GM20000 (cell line): Measurements from ENCODE around the gene ABCA3.

Experiments
- DNase-seq: peaks from one replicate; pipeline ENCODE4 v3.0.0; 2012; ENCODE audit warnings: low spot score
- TF ChIP-seq, protein P1 (sequence below): IDR thresholded peaks from 2 replicates; pipeline ENCODE4 v1.5.1; 2012; ENCODE audit warnings: mild to moderate bottlenecking, control low read depth; ENCODE audit errors: extremely low read depth, missing control alignments

Gene ABCA3

DNA sequence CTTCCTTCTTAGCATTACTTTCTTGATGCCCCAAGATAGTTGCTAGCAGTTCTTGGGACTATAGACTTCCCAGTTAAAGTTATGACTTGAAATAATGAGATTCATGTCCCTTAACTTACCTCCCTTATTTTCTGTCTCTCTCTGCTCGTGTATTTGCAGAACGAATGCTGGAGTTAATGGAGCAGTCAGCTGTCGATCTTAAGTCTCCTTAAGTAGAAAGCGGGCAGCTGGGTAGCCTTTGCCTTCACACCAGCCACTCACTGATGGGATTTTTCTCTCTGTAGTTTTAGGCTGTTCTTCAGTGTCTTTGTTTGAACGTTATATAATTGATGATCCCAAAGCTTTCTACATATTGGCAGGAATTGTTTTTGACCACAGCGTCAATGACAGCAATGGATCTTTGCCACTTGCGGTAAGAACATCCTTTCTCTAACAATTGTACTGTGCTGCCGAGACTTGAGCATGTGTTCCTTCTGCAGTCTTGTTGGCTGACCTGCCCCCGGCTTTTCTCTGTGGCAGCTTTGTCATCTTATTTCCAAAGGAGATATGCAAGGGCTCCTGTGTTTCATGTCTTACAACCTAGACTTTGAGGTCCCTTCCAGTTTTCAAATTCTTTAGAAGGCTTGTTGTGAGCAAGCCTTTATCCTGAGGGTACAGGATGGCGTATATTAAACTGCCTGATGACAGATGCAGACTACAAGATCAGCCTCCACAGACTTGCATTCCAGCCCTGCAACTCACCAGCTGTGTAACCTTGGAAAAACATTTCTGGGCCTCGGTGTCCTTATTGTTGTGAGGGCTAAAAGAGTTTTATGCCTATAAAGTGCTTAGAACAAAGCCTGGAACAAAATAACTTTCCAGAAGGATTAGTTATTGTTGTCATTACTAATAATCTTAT is 25.1 kb upstream of the ABCA3 start:
- TF ChIP-seq, protein P1, sequence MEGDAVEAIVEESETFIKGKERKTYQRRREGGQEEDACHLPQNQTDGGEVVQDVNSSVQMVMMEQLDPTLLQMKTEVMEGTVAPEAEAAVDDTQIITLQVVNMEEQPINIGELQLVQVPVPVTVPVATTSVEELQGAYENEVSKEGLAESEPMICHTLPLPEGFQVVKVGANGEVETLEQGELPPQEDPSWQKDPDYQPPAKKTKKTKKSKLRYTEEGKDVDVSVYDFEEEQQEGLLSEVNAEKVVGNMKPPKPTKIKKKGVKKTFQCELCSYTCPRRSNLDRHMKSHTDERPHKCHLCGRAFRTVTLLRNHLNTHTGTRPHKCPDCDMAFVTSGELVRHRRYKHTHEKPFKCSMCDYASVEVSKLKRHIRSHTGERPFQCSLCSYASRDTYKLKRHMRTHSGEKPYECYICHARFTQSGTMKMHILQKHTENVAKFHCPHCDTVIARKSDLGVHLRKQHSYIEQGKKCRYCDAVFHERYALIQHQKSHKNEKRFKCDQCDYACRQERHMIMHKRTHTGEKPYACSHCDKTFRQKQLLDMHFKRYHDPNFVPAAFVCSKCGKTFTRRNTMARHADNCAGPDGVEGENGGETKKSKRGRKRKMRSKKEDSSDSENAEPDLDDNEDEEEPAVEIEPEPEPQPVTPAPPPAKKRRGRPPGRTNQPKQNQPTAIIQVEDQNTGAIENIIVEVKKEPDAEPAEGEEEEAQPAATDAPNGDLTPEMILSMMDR: no peak
- no peak for DNase-seq

- TF ChIP-seq, protein P1: no peak
- DNase-seq: no peak
These were observed 24.2 kb upstream of the ABCA3 start for GRCh38 chr16:2364638-2365210.

DNA sequence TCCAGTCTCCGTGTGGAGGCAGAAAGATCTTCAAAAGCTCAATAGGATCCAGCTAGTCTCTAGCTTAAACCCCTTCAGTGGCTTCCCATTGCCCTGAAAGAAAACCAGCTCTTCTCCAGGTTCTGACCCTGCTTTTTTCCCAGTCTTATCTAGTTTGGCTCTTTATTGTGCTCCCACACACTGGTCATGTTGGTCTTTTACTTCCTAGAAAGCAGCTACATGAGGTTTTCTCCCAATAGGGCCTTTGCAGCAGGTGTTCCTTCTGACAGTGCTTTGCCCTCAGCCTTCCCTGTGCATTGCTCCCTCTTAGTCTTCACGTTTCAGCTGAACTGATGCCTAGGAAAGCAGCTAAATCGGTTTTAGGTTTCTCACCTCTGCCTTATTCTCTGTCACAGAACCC is 21.7 kb upstream of the ABCA3 start:
- DNase-seq: no peak
- TF ChIP-seq, protein P1: no peak

DNA sequence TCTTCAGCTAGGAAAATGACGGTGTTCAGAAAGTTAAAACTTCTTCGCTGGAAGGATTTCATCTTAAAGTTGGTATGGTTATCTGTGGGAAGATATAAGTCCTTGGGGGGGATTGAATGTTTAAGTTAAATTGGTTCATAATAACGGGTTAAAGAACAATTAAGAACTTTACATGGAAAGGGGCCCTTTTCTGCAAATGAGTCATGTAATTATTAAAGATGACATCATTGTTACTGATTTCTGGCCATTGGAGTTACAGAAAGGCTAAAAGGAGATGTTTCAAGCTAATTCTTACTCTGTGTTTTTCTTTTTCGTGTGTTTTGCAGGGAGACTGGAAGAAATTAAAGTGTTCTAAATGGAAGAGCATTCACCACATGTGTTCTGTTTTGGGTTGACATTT is 20.6 kb upstream of the ABCA3 start:
- TF ChIP-seq, protein P1: no peak
- no peak for DNase-seq

DNA sequence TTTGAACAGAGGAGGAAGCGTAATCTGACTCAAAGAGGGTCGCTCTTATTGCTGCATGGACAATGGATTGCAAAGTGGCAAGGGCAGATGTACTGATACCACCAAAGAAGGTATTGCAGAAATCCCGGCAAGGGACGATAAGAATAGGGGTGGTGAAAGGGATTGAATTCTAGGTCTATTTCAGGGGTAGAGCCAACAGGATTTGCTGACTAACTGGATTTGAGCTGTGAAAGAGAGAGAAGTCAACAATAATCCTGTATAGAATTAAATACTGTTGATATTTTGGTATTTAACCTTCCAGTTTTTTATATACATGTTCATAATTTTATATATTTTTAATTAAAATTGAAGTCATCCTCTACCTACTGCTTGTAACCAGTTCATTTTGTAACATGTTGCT is 19.4 kb upstream of the ABCA3 start:
- TF ChIP-seq, protein P1: no peak

DNA sequence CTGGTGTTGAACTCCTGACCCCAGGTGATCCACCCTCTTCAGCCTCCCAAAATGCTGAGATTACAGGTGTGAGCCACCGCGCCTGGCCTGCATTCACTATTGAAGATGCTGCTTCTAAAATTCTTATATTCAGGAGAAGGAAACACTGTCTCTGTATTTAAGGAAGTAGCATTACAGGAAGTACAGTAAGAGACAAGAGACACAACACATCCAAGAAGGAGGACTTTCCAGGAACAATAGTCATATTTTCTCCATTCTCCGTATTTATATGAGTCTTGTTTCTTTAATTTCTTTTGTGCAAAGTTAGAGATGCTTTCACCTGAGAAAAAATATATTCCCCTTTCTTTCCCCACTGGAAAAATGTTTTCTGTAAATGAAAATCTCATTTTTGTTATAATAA is 18.3 kb upstream of the ABCA3 start:
- TF ChIP-seq, protein P1: no peak
- no peak for DNase-seq

More for the DNA sequence above, 19.4 kb upstream of the ABCA3 start:
- DNase-seq: no peak

- no peak for DNase-seq
- TF ChIP-seq, protein P1: no peak
These were observed 16.8 kb upstream of the ABCA3 start for GRCh38 chr16:2357331-2357730.
